Skeletal muscle tissue (tissue), 4 donors: ENCODE measurements around the gene TENM3. TPM values are rescaled to one million over a fixed set of nuclear protein-coding genes. Genes with fewer than 3 reads are reported as not detected.

Experiments used
- H3K27ac ChIP-seq: one replicate; pipeline ENCODE4 v1.7.0; 2013; ENCODE audit warnings: mild to moderate bottlenecking, low read depth, low read length, inconsistent platforms
- H3K27me3 ChIP-seq, 3 donors: one replicate each; pipeline ENCODE4 v1.7.0; 2013; ENCODE audit warnings: low read length in 3 of 3; ENCODE audit not compliant: control insufficient read depth in 3 of 3, insufficient read depth in 3 of 3
- H3K36me3 ChIP-seq, 3 donors: one replicate each; pipeline ENCODE4 v1.7.0; 2013; ENCODE audit warnings: low read length in 3 of 3; ENCODE audit not compliant: control insufficient read depth in 3 of 3, insufficient read depth in 3 of 3
- H3K4me1 ChIP-seq, 3 donors: one replicate each; pipeline ENCODE4 v1.7.0; 2013; ENCODE audit warnings: low read length in 3 of 3, mild to moderate bottlenecking in 3 of 3; ENCODE audit not compliant: control insufficient read depth in 3 of 3, insufficient read depth in 3 of 3
- H3K4me3 ChIP-seq, 3 donors: one replicate each; pipeline ENCODE4 v1.7.0; 2013; ENCODE audit warnings: low read length in 3 of 3
- H3K9ac ChIP-seq, 3 donors: one replicate each; pipeline ENCODE4 v1.7.0; 2013; ENCODE audit warnings: low read length in 3 of 3, mild to moderate bottlenecking in 3 of 3, moderate library complexity in 2 of 3, low read depth in 1 of 3
- H3K9me3 ChIP-seq, 3 donors: one replicate each; pipeline ENCODE4 v1.7.0; 2013; ENCODE audit warnings: low read length in 3 of 3; ENCODE audit not compliant: control insufficient read depth in 3 of 3
- total RNA-seq: library from RNA; depleted of rRNA; stranded (reverse); fragments of >200 nt; gene quantifications from one replicate; pipeline ENCODE4 v1.2.3, GENCODE V29; 2014
- donor health status: Osteomylitis.

Gene TENM3
- total RNA-seq, 1 donor from 2014 or later = 29.7 TPM

GRCh38 chr4:182483685-182484084 is 240.5 kb downstream of the TENM3 start:
- Histone ChIP-seq H3K27ac (no peak overlapping the region), H3K27me3 (no peaks in the 10 kb centered on the region), H3K4me3 (no peak overlapping the region), H3K9me3 (no peaks in the 10 kb centered on the region), H3K9ac (no peak overlapping the region), H3K36me3 (no peaks in the 10 kb centered on the region), H3K4me1 (no peaks in the 10 kb centered on the region)

- Histone ChIP-seq H3K27ac (no peak overlapping the region), H3K9me3 (no peaks in the 10 kb centered on the region), H3K4me1 (peaks cover 0 to 4% (median 3%) of the 10 kb centered on the region in 3 donors), H3K4me3 (no peak overlapping the region), H3K36me3 (no peaks in the 10 kb centered on the region), H3K27me3 (no peaks in the 10 kb centered on the region), H3K9ac (no peak overlapping the region)
Measured at GRCh38 chr4:182486881-182487280, 243.7 kb downstream of the TENM3 start.

- Histone ChIP-seq H3K9ac (no peak overlapping the region), H3K4me1 (peaks cover 7 to 15% (median 8%) of the 10 kb centered on the region in 3 donors), H3K27ac (no peak overlapping the region), H3K27me3 (no peaks in the 10 kb centered on the region), H3K4me3 (no peak overlapping the region), H3K9me3 (no peaks in the 10 kb centered on the region), H3K36me3 (no peaks in the 10 kb centered on the region)
Measured at GRCh38 chr4:182488896-182489295, 245.7 kb downstream of the TENM3 start.

- Histone ChIP-seq H3K9ac (no peak overlapping the region), H3K4me1 (peaks cover 7 to 15% (median 8%) of the 10 kb centered on the region in 3 donors), H3K27me3 (no peaks in the 10 kb centered on the region), H3K36me3 (no peaks in the 10 kb centered on the region), H3K4me3 (no peak overlapping the region), H3K9me3 (no peaks in the 10 kb centered on the region), H3K27ac (no peak overlapping the region)
Measured at GRCh38 chr4:182489607-182490006, 246.4 kb downstream of the TENM3 start.

- no peak overlapping the region for H3K27ac ChIP-seq
- H3K27me3 ChIP-seq = no peaks in the 10 kb centered on the region
- no peak overlapping the region for H3K9ac ChIP-seq
- no peaks in the 10 kb centered on the region for H3K36me3 ChIP-seq
- peaks cover 7 to 15% (median 8%) of the 10 kb centered on the region in 3 donors for H3K4me1 ChIP-seq
- peak overlapping the region in 1 of 3 donors; percentile 11 for H3K4me3 ChIP-seq
- no peaks in the 10 kb centered on the region for H3K9me3 ChIP-seq
Measured at GRCh38 chr4:182491719-182492118, 248.5 kb downstream of the TENM3 start.

GRCh38 chr4:182492423-182492822 is 249.2 kb downstream of the TENM3 start:
- H3K4me3 ChIP-seq = peak overlapping the region in 2 of 3 donors; percentile 25 to 59
- peak overlapping the region in 2 of 3 donors; percentile 18 to 43 for H3K9ac ChIP-seq
- peaks cover 7 to 15% (median 8%) of the 10 kb centered on the region in 3 donors for H3K4me1 ChIP-seq

GRCh38 chr4:182493377-182493776 is 250.2 kb downstream of the TENM3 start:
- Histone ChIP-seq H3K9me3 (no peaks in the 10 kb centered on the region), H3K4me1 (peaks cover 7 to 15% (median 8%) of the 10 kb centered on the region in 3 donors), H3K27me3 (no peaks in the 10 kb centered on the region), H3K27ac (no peak overlapping the region), H3K9ac (no peak overlapping the region), H3K4me3 (no peak overlapping the region), H3K36me3 (no peaks in the 10 kb centered on the region)

More at GRCh38 chr4:182492423-182492822, 249.2 kb downstream of the TENM3 start:
- no peaks in the 10 kb centered on the region for H3K9me3 ChIP-seq
- H3K27me3 ChIP-seq = no peaks in the 10 kb centered on the region
- H3K27ac ChIP-seq = no peak overlapping the region
- no peaks in the 10 kb centered on the region for H3K36me3 ChIP-seq

GRCh38 chr4:182494103-182494502 is 250.9 kb downstream of the TENM3 start:
- H3K9me3 ChIP-seq = no peaks in the 10 kb centered on the region
- H3K36me3 ChIP-seq = no peaks in the 10 kb centered on the region
- H3K27ac ChIP-seq = no peak overlapping the region
- H3K9ac ChIP-seq = no peak overlapping the region
- H3K4me3 ChIP-seq = no peak overlapping the region
- no peaks in the 10 kb centered on the region for H3K27me3 ChIP-seq
- H3K4me1 ChIP-seq = peaks cover 7 to 15% (median 8%) of the 10 kb centered on the region in 3 donors

GRCh38 chr4:182495031-182495430 is 251.8 kb downstream of the TENM3 start:
- H3K4me1 ChIP-seq = peaks cover 7 to 15% (median 8%) of the 10 kb centered on the region in 3 donors
- no peak overlapping the region for H3K4me3 ChIP-seq
- no peaks in the 10 kb centered on the region for H3K9me3 ChIP-seq
- no peaks in the 10 kb centered on the region for H3K27me3 ChIP-seq
- no peak overlapping the region for H3K27ac ChIP-seq
- no peak overlapping the region for H3K9ac ChIP-seq
- H3K36me3 ChIP-seq = no peaks in the 10 kb centered on the region

- Histone ChIP-seq H3K4me3 (no peak overlapping the region), H3K9me3 (no peaks in the 10 kb centered on the region), H3K27ac (no peak overlapping the region), H3K9ac (no peak overlapping the region), H3K4me1 (peaks cover 7 to 15% (median 8%) of the 10 kb centered on the region in 3 donors), H3K27me3 (no peaks in the 10 kb centered on the region), H3K36me3 (no peaks in the 10 kb centered on the region)
Measured at GRCh38 chr4:182495645-182496385, 252.6 kb downstream of the TENM3 start.
